GM10266 (cell line): Measurements from ENCODE around the gene INTS1.

Experiments used
- DNase-seq: peaks from one replicate; pipeline ENCODE4 v3.0.0; 2012; ENCODE audit errors: extremely low spot score
- TF ChIP-seq, protein P1 (sequence below): IDR thresholded peaks from 2 replicates; pipeline ENCODE4 v1.5.1; 2012; ENCODE audit warnings: mild to moderate bottlenecking, low read depth; ENCODE audit not compliant: control insufficient read depth, insufficient read depth; ENCODE audit errors: missing control alignments

The INTS1 gene

DNA sequence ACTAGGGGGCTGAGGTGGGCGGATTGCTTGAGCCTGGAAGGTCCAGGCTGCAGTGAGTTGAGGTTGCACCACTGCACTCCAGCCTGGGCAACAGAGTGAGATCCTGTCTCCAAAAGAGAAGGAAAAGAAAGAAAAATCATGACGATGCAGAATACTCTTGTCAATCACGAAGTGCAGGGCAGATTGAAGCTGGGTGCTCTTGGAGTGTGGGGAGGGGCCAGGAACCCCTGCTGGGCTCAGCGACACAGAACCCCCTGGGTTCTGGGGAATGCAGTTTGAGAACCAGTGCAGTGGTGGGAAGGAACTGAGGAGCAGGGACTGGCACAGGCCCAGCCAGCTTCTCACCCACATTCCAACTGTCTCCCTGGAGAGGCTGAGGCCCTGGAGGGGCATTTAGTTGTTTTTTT lies 10.8 kb upstream of the INTS1 start:
- TF ChIP-seq, protein P1, sequence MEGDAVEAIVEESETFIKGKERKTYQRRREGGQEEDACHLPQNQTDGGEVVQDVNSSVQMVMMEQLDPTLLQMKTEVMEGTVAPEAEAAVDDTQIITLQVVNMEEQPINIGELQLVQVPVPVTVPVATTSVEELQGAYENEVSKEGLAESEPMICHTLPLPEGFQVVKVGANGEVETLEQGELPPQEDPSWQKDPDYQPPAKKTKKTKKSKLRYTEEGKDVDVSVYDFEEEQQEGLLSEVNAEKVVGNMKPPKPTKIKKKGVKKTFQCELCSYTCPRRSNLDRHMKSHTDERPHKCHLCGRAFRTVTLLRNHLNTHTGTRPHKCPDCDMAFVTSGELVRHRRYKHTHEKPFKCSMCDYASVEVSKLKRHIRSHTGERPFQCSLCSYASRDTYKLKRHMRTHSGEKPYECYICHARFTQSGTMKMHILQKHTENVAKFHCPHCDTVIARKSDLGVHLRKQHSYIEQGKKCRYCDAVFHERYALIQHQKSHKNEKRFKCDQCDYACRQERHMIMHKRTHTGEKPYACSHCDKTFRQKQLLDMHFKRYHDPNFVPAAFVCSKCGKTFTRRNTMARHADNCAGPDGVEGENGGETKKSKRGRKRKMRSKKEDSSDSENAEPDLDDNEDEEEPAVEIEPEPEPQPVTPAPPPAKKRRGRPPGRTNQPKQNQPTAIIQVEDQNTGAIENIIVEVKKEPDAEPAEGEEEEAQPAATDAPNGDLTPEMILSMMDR, result no peak
- no peak for DNase-seq

DNA sequence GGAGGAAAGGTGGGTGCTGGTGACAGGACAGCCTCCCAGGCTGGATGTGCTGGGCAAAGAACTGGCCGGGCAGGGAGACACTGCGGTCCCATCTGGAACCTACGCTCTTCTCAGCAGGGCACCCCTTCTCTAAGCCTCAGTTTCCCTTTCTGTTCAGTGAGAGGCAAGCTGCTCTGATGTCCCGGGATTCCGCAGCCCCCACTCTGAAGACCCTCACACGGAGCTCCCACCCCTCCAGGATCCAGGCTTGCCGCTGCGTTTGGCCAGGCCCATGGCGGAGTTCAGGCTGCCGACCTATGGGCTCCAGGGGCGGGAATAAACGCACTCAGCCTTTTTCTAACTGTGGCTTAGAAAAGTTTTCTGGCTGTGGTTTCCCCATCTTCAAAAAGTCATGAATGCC lies 10.2 kb upstream of the INTS1 start:
- no peak for DNase-seq

DNA sequence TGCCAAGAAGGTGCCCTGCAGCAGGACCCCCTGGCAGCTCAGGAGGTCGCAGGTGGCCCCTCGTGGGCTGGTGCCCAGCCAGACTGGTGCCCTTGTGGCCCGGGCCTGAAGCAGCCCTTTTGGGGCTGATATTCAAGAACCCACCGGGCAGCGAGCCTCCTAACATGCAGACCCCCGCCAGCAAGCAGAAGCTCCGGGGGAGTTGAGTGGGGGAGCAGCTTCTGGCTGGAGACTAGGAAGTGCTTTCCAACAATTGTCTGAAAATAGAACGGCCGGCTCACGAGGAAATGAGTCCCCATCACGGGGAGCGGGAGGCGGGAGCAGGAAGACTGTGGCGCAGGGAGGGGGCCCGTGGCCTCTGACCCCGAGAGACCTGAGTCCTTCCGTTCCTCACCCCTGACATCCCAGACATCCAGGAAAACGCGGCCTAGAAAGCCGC lies 9.5 kb upstream of the INTS1 start:
- DNase-seq, result no peak
- TF ChIP-seq, protein P1, result no peak

More for the DNA sequence above, 10.2 kb upstream of the INTS1 start:
- TF ChIP-seq, protein P1, result no peak

DNA sequence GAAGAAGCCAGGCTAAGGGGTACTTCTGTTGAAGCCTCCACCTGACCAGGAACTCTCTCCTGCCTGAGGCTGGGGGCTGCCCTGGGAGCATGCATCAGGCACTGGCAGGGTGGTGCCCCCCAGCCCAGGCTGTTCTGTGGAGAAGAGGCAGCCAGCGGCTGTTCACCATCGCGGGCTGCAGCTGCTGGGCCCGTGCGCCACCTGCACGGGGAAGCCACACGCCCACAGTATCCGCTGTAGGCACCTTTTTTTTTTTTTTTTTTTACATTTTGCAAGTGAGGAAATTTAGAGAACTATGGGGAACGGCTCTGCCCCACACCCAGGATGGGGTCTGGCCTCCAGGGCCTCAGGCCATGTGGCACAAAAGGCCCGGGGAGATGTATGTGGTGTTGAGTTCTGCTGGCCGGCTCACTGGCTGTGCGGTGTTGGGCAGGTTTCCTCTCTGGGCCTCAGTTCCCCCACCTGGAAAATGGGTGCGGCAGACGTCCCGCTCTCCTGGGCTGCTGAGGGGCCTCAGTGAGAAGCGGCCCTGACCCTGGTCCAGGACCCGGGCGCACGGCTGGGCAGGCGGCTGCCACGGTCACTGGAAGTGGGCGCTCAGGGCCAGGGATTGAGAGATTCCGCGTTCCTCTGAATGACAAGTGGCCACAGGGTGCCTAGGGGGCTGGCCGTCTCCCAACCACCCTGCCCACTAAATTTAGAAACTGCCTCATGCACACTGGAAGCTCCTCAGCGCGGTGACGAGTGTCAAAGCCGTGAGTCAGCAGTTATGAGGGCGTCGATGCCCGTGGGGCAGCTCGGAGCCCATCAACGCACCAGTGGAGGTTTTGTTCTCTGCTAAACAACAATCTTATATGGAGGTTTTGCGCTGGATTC lies 8.8 kb upstream of the INTS1 start:
- no peak for DNase-seq
- TF ChIP-seq, protein P1, result no peak

DNA sequence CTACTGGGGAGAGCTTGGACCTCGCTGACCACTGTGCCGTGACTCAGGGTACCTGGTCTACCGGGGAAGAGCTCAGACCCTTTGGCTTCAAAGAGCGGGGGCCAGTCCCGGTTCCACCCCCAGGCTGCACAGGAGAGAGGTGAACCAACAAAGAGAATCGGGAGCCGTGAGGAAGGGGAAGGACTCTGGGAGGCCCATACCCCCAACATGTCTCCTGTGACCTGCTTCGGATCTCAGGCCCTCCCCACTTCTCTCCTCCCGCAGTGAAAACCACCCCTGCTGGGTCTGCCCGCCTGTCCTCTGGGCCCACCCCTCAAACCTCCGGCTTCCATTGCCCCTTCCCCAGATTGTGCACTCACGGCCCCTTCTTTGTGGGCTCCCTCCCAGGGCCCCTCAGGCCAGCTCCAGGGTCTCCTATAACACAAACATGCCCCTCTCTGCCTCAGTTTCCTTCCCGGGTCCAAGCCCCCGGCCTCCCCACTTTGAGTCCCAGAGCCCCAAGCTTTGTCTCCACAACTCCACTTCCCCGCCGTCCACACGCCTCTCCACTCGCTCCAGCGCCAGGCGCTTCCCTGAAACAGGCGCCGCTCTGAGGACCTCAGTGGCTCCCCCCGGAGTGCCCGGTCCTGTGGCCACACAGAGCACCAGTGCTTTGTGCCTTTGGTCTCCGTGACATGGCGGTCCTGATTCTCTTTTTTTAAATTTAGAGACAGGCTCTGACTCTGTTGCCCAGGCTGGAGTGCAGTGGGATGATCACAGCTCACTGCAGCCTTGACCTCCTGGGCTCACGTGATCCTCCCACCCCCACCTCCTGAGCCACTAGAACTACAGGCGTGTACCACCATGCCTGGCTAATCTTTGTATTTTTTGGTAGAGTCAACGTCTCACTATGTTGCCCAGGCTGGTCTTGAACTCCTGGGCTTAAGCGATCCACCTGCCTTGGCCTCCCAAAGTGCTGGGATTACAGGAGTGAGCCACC lies 7.5 kb upstream of the INTS1 start:
- DNase-seq, result no peak
- TF ChIP-seq, protein P1, result no peak

DNA sequence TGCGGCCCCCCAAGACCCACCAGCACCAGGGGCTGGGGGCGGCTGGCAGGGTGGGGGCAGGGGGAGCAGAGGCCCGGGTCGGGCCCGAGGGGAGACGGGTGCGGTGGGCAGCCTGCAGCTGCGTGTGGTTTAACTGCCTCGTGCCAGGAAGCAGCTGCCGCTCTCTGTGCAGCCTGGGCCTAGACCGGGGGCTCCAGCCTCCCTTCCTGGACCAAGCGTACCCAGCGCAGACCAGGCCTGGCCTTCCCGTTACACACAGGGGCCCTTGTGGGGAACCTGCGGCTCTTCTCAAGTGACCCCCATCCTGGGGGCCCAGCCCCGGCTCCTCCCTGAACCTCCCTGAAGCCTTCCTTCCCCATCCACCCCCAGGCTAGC lies 6.6 kb upstream of the INTS1 start:
- DNase-seq, result no peak
- TF ChIP-seq, protein P1, result no peak

DNA sequence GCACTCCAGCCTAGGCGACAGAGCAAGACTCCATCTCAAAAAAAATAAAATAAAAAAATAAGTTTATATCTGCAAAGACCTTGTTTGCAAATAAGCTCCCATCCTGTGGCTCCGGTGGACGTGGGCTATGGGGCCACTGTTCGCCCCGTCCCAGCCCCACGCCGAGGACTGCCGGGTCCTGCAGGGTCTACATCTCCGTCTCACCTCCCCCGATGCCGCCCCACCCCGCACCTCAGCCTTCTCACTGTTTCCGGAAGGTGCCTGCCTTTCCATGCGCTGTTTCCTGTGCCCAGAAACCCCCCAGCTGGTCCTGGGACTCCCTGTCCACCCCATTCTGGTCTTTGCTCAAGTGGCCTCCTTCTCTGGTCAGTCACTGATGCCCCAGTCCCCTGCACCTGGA lies 5.0 kb upstream of the INTS1 start:
- TF ChIP-seq, protein P1, result no peak
- DNase-seq, result no peak
